HG03097 (cell line): ENCODE measurements around the gene NEO1.

Source experiments
- ATAC-seq: cut with Tn5 transposase; IDR thresholded peaks from one replicate; pipeline ENCODE4 v1.9.1; 2021; ENCODE audit not compliant: unreplicated experiment, low FRiP score

The NEO1 gene

GRCh38 chr15:73344056-73344455 is 291.8 kb downstream of the NEO1 start:
- ATAC-seq, result no peak

GRCh38 chr15:73345658-73346057 is 293.4 kb downstream of the NEO1 start:
- ATAC-seq, result no peak

GRCh38 chr15:73346735-73347312 is 294.6 kb downstream of the NEO1 start:
- no peak for ATAC-seq

DNA sequence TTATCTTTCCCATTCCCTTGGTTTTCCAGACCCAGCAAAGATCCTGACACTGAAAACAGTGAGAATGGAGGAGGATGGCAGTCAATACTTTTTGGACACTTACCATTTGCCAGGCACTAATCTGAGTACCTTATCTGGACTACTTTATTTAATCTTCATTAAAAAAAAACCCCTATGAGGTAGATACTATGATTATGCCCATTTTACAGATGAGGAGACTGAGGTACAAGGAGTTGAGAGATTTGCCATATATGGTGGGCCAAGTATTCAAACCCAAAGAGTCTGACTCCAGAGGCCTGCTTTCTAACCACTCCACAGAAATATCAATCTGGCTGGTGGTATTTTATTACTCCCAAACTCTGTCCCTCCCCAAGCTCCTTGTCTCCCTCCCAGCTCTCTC is 296.9 kb downstream of the NEO1 start:
- ATAC-seq, result no peak

- no peak for ATAC-seq
These were observed 299.8 kb downstream of the NEO1 start for GRCh38 chr15:73352082-73352481.

DNA sequence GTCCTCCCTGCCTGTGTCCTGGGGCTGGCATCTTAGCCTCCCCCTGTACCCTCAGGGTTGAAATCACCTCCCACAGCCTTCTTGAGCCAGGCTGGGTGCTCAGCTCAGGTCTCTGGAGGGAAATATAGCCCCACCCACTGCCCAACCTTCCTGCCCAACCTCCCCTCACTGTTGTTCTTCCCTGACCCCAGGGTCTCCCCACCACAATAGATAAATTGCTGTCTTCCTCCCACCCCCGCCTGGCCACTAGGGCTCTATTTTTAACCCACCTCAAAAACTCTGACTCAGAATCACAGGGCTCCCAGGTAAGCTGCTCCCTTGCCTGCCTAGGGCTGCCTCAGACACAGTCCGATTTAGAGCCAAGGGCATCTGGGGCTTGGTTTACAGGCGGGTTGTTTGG is 301.5 kb downstream of the NEO1 start:
- no peak for ATAC-seq

GRCh38 chr15:73354241-73354640 is 302.0 kb downstream of the NEO1 start:
- ATAC-seq, result no peak
